ENCODE results near the gene NPS. TPM values are rescaled to one million over a fixed set of nuclear protein-coding genes. Genes with fewer than 3 reads are reported as not detected.

NPS gene
- total RNA-seq, 1 donor from 2014 or later: not detected

- Mint-ChIP-seq H3K36me3 (ENCODE audit: unreplicated experiment) (peaks cover 12% of the 10 kb centered on the region), H3K27me3 (ENCODE audit: unreplicated experiment) (peaks cover 5% of the 10 kb centered on the region), H3K9me3 (ENCODE audit: unreplicated experiment) (no peaks in the 10 kb centered on the region)
Observed at GRCh38 chr10:127571386-127571785, 22.3 kb downstream of the NPS start.

GRCh38 chr10:127576051-127576450, 26.9 kb downstream of the NPS start:
- Mint-ChIP-seq H3K4me3 (ENCODE audit: unreplicated experiment) (no peak overlapping the region), H3K36me3 (ENCODE audit: unreplicated experiment) (peaks cover 12% of the 10 kb centered on the region), H3K9me3 (ENCODE audit: unreplicated experiment) (peaks cover 5% of the 10 kb centered on the region), H3K27ac (ENCODE audit: unreplicated experiment) (peak overlapping the region; percentile 19), H3K27me3 (ENCODE audit: unreplicated experiment) (peaks cover 11% of the 10 kb centered on the region), H3K4me1 (ENCODE audit: low read depth, unreplicated experiment) (peaks cover 23% of the 10 kb centered on the region)
- TF ChIP-seq CTCF (IDR thresholded peaks at IDR 0.05; ENCODE audit: partially characterized antibody, unreplicated experiment): no peak
- no peak for DNase-seq

More at GRCh38 chr10:127571386-127571785, 22.3 kb downstream of the NPS start:
- H3K4me3 Mint-ChIP-seq (ENCODE audit: unreplicated experiment): no peak overlapping the region
- TF ChIP-seq CTCF (IDR thresholded peaks at IDR 0.05; ENCODE audit: partially characterized antibody, unreplicated experiment): no peak
- DNase-seq: no peak
- peaks cover 6% of the 10 kb centered on the region for H3K4me1 Mint-ChIP-seq (ENCODE audit: low read depth, unreplicated experiment)
- H3K27ac Mint-ChIP-seq (ENCODE audit: unreplicated experiment): no peak overlapping the region

GRCh38 chr10:127576740-127577161, 27.6 kb downstream of the NPS start:
- TF ChIP-seq CTCF (IDR thresholded peaks at IDR 0.05; ENCODE audit: partially characterized antibody, unreplicated experiment): no peak
- peaks cover 11% of the 10 kb centered on the region for H3K27me3 Mint-ChIP-seq (ENCODE audit: unreplicated experiment)
- peak overlapping the region; percentile 19 for H3K27ac Mint-ChIP-seq (ENCODE audit: unreplicated experiment)
- H3K36me3 Mint-ChIP-seq (ENCODE audit: unreplicated experiment): peaks cover 12% of the 10 kb centered on the region
- H3K9me3 Mint-ChIP-seq (ENCODE audit: unreplicated experiment): peaks cover 5% of the 10 kb centered on the region
- peak; percentile 50 for DNase-seq
- no peak overlapping the region for H3K4me3 Mint-ChIP-seq (ENCODE audit: unreplicated experiment)
- peaks cover 23% of the 10 kb centered on the region for H3K4me1 Mint-ChIP-seq (ENCODE audit: low read depth, unreplicated experiment)

- TF ChIP-seq CTCF (IDR thresholded peaks at IDR 0.05; ENCODE audit: partially characterized antibody, unreplicated experiment): peak; percentile 28
- Mint-ChIP-seq H3K4me1 (ENCODE audit: low read depth, unreplicated experiment) (peaks cover 23% of the 10 kb centered on the region), H3K27ac (ENCODE audit: unreplicated experiment) (no peak overlapping the region), H3K4me3 (ENCODE audit: unreplicated experiment) (no peak overlapping the region), H3K9me3 (ENCODE audit: unreplicated experiment) (peaks cover 5% of the 10 kb centered on the region), H3K27me3 (ENCODE audit: unreplicated experiment) (peaks cover 11% of the 10 kb centered on the region), H3K36me3 (ENCODE audit: unreplicated experiment) (peaks cover 12% of the 10 kb centered on the region)
- DNase-seq: no peak
Observed at GRCh38 chr10:127577376-127578258, 28.5 kb downstream of the NPS start.

Data from glutamatergic neuron (in vitro differentiated cells).